Uterus (tissue), 2 donors: Measurements from ENCODE around the gene PSTPIP1.

Experiments used
- POLR2A ChIP-seq, 2 donors: fragments of 450-650 bp; IDR thresholded peaks; one replicate each; pipeline ENCODE4 v1.6.1; 2016; ENCODE audit warnings: antibody characterized with exemption in 2 of 2, mild to moderate bottlenecking in 1 of 2, moderate library complexity in 1 of 2
- TF ChIP-seq, protein P1 (sequence below), 4 experiments: fragments of 200-600 bp in 2 of 4; fragments of 450-650 bp in 2 of 4; sonication (generic) in 2 of 4; IDR thresholded peaks; one replicate each; pipeline ENCODE4 v1.5.1; 2016 to 2019; ENCODE audit warnings: antibody characterized with exemption in 4 of 4, mild to moderate bottlenecking in 2 of 4, moderate library complexity in 1 of 4

DNA sequence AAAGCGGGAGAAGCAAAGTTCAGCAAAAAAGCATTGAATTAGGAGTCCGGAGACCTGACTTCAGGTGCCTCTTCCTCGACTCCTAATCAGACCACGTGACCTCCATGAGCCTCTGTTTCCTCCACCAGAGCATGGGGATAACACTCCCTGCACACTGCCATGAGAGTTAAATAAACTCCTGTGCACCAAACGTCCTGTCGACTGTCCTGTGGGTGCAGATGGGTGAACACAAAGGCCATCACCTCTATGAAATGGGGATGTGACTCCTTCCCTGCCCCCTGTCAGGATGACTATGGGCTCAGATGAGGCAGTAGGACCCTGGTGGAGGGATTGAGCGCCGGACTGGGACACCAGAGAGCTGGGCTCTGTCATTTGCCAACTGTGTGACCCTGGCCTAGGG lies 89.5 kb downstream of the PSTPIP1 start:
- no peak for TF ChIP-seq POLR2A (IDR thresholded peaks at IDR 0.05)
- TF ChIP-seq, protein P1, sequence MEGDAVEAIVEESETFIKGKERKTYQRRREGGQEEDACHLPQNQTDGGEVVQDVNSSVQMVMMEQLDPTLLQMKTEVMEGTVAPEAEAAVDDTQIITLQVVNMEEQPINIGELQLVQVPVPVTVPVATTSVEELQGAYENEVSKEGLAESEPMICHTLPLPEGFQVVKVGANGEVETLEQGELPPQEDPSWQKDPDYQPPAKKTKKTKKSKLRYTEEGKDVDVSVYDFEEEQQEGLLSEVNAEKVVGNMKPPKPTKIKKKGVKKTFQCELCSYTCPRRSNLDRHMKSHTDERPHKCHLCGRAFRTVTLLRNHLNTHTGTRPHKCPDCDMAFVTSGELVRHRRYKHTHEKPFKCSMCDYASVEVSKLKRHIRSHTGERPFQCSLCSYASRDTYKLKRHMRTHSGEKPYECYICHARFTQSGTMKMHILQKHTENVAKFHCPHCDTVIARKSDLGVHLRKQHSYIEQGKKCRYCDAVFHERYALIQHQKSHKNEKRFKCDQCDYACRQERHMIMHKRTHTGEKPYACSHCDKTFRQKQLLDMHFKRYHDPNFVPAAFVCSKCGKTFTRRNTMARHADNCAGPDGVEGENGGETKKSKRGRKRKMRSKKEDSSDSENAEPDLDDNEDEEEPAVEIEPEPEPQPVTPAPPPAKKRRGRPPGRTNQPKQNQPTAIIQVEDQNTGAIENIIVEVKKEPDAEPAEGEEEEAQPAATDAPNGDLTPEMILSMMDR (IDR thresholded peaks at IDR 0.05): no peak
